Astrocyte of the cerebellum (primary cell): ENCODE measurements around the gene DDIAS.
"Not testable (repeated sequence)": the region's sequence is repeated elsewhere in the genome, so short reads cannot be mapped to it uniquely, and the experiment has no call there.

Experiments
- DNase-seq: peaks from one replicate; pipeline ENCODE4 v3.0.0-alpha.2; 2011; ENCODE audit warnings: low read depth
- H3K4me3 ChIP-seq: 2 replicates; pipeline ENCODE4 v1.5.1; 2011; ENCODE audit warnings: mild to moderate bottlenecking, low read depth, low read length, moderate library complexity
- in situ Hi-C: cut with HindIII; loops from 2 replicates; pipeline ENCODE4 v1.10.0; 2017; ENCODE audit warnings: low sequenced_read_pairs
- TF ChIP-seq, protein P1 (sequence below): IDR thresholded peaks from 2 replicates; pipeline ENCODE4 v1.5.1; 2012; ENCODE audit warnings: low read length, low read depth, moderate library complexity, mild to moderate bottlenecking; ENCODE audit errors: missing control alignments

DDIAS gene

DNA sequence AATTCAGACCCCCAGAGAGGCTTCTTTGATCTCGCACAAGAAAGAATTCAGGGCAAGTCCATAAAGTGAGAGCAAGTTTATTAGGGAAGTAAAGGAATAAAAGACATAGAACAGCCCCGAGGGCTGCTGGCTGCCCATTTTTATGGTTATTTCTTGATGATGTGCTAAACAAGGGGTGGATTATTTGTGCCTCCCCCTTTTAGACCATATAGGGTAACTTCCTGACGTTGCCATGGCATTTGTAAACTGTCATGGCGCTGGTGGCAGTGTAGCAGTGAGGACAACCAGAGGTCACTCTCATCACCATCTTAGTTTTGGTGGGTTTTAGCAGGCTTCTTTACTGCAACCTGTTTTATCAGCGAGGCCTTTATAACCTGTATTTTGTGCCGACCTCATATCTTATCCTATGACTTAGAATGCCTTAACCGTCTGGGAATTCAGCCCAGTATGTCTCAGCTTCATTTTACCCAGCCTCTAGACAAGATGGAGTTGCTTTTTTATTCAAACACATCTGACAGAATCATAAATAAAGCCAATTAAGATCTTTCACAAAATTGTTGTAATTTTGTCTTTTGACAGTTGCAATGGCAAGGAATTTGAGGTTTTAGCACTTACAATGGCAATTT, 7.6 kb downstream of the DDIAS start:
- no peak for DNase-seq
- TF ChIP-seq, protein P1, sequence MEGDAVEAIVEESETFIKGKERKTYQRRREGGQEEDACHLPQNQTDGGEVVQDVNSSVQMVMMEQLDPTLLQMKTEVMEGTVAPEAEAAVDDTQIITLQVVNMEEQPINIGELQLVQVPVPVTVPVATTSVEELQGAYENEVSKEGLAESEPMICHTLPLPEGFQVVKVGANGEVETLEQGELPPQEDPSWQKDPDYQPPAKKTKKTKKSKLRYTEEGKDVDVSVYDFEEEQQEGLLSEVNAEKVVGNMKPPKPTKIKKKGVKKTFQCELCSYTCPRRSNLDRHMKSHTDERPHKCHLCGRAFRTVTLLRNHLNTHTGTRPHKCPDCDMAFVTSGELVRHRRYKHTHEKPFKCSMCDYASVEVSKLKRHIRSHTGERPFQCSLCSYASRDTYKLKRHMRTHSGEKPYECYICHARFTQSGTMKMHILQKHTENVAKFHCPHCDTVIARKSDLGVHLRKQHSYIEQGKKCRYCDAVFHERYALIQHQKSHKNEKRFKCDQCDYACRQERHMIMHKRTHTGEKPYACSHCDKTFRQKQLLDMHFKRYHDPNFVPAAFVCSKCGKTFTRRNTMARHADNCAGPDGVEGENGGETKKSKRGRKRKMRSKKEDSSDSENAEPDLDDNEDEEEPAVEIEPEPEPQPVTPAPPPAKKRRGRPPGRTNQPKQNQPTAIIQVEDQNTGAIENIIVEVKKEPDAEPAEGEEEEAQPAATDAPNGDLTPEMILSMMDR, result no peak
- no peak overlapping the region for H3K4me3 ChIP-seq
- in situ Hi-C loops, result no loop called here

DNA sequence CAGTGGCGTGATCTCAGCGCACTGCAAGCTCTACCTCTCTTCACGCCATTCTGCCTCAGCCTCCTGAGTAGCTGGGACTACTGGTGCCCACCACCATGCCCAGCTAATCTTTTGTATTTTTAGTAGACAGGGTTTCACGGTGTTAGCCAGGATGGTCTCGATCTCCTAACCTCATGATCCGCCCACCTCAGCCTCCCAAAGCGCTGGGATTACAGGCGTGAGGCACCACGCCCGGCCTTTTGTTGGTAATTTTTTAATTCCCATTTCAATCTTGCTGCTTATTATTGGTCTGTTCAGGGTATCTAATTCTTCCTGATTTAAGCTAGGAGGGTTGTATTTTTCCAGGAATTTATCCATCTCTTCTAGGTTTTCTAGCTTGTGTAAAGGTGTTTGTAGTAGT, 18.2 kb downstream of the DDIAS start:
- H3K4me3 ChIP-seq, in situ Hi-C loops, DNase-seq: not testable (repeated sequence)

GRCh38 chr11:82920227-82920626, 18.7 kb downstream of the DDIAS start:
- H3K4me3 ChIP-seq, DNase-seq, in situ Hi-C loops: not testable (repeated sequence)

GRCh38 chr11:82922396-82923173, 21.0 kb downstream of the DDIAS start:
- DNase-seq, in situ Hi-C loops, H3K4me3 ChIP-seq: not testable (repeated sequence)

DNA sequence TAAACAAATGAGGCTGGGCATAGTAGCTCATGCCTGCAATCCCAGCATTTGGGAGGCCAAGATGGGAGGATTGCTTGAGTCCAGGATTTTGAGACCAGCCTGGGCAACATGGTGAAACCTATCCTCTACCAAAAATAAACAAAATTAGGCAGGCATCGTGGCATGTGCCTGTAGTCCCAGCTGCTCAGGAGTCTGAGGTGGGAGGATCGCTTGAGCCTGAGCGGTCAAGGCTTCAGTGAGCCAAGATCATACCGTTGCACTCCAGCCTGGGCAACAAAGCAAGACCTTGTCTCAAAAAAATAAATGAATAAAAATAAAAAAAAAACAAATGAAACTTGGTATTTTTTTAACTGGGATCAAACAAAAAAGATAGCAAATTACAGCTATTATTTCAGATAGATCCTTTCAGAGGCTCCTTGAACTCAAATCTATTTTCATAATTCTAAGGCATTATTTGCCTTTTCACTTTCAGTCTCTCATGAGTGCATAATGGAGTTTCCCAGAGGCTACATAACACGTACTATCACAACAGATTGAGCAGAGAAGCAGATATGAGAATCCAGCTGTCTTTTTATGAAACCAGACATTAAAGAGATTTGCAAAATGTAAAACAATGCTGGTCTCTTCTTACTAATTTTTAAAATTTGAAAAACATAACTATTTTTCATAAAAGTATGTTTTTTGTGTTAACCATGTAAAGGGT, 23.1 kb downstream of the DDIAS start:
- in situ Hi-C loops, result no loop called here
- no peak for DNase-seq
- no peak overlapping the region for H3K4me3 ChIP-seq
- TF ChIP-seq, protein P1, result no peak

GRCh38 chr11:82927264-82927880, 25.8 kb downstream of the DDIAS start:
- TF ChIP-seq, protein P1, result peak; percentile 74
- DNase-seq, result peak; percentile 39

DNA sequence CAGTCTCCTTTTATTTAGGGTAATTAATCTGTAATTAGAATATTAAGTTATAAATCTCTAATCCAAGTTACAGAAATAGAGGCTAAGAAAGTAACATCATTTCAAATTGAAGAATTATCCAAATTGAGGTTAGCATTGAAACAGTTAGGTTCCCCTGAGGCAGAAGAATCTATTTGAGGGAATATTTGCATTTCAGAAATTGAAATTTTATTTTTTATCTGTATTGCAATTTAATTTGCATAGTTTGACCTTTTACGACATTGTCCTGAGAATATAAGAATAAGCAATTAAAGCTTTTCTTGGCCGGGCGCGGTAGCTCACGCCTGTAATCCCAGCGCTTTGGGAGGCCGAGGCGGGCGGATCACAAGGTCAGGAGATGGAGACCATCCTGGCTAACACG, 27.6 kb downstream of the DDIAS start:
- DNase-seq, result no peak
- in situ Hi-C loops, result no loop called here
- H3K4me3 ChIP-seq, result no peak overlapping the region
- TF ChIP-seq, protein P1, result no peak

More at GRCh38 chr11:82927264-82927880, 25.8 kb downstream of the DDIAS start:
- in situ Hi-C loops, result no loop called here
- H3K4me3 ChIP-seq, result no peak overlapping the region
